GM23248 (cell line): ENCODE results near the gene SRR. TPM values are rescaled to one million over a fixed set of nuclear protein-coding genes. Genes with fewer than 3 reads are reported as not detected.

Experiments
- DNase-seq: peaks from one replicate; pipeline ENCODE4 v3.0.0-alpha.2; 2015
- H2AFZ ChIP-seq: fragments of 200-600 bp; sonication (generic); 2 replicates; pipeline ENCODE4 v1.6.1; 2016; ENCODE audit warnings: antibody characterized with exemption
- H3F3A ChIP-seq: fragments of 200-600 bp; sonication (generic); 2 replicates; pipeline ENCODE4 v1.6.1; 2016; ENCODE audit warnings: mild to moderate bottlenecking, antibody characterized with exemption, mixed run types; ENCODE audit not compliant: insufficient read depth
- H3K27ac ChIP-seq: fragments of 200-600 bp; sonication (generic); 2 replicates; pipeline ENCODE4 v1.5.1; 2016; ENCODE audit warnings: mild to moderate bottlenecking
- H3K27me3 ChIP-seq: fragments of 200-600 bp; sonication (generic); replicated peaks from 2 replicates; pipeline ENCODE4 v1.6.1; 2016; ENCODE audit warnings: mild to moderate bottlenecking; ENCODE audit not compliant: insufficient read depth
- H3K36me3 ChIP-seq: fragments of 200-600 bp; sonication (generic); 2 replicates; pipeline ENCODE4 v1.6.1; 2016; ENCODE audit warnings: low read depth, mild to moderate bottlenecking
- H3K4me1 ChIP-seq: fragments of 200-600 bp; sonication (generic); 2 replicates; pipeline ENCODE4 v1.6.1; 2016; ENCODE audit warnings: mild to moderate bottlenecking; ENCODE audit not compliant: insufficient read depth
- H3K4me2 ChIP-seq: fragments of 200-600 bp; sonication (generic); one replicate; pipeline ENCODE4 v1.6.1; 2016; ENCODE audit warnings: mild to moderate bottlenecking; ENCODE audit not compliant: unreplicated experiment
- H3K4me3 ChIP-seq: fragments of 200-600 bp; sonication (generic); 2 replicates; pipeline ENCODE4 v1.5.1; 2016; ENCODE audit warnings: mild to moderate bottlenecking
- H3K79me2 ChIP-seq: fragments of 200-600 bp; sonication (generic); 2 replicates; pipeline ENCODE4 v1.6.1; 2016; ENCODE audit warnings: mild to moderate bottlenecking; ENCODE audit not compliant: insufficient read depth
- H3K9ac ChIP-seq: fragments of 200-600 bp; sonication (generic); 2 replicates; pipeline ENCODE4 v1.6.1; 2016; ENCODE audit warnings: mild to moderate bottlenecking
- H3K9me2 ChIP-seq: fragments of 200-600 bp; sonication (generic); 2 replicates; pipeline ENCODE4 v1.6.1; 2016; ENCODE audit warnings: mixed run types, mild to moderate bottlenecking, moderate library complexity; ENCODE audit not compliant: insufficient read depth
- H3K9me3 ChIP-seq: fragments of 200-600 bp; sonication (generic); one replicate; pipeline ENCODE4 v1.6.1; 2017; ENCODE audit warnings: low read depth
- H4K20me1 ChIP-seq: fragments of 200-600 bp; sonication (generic); 2 replicates; pipeline ENCODE4 v1.6.0; 2016; ENCODE audit not compliant: insufficient read depth
- EZH2 ChIP-seq: fragments of 200-600 bp; sonication (generic); IDR thresholded peaks from 2 replicates; pipeline ENCODE4 v1.6.1; 2018; ENCODE audit warnings: antibody characterized with exemption, mild to moderate bottlenecking; ENCODE audit not compliant: insufficient read depth, poor library complexity, severe bottlenecking
- EZH2phosphoT487 ChIP-seq: fragments of 200-600 bp; sonication (generic); IDR thresholded peaks from 2 replicates; pipeline ENCODE4 v1.6.1; 2018; ENCODE audit warnings: antibody characterized with exemption, moderate library complexity, mild to moderate bottlenecking, low read depth; ENCODE audit not compliant: insufficient read depth
- WGBS, 2 experiments: methylation state at CpG; one replicate each; pipeline ENCODE4 v1.1.6; 2015 to 2017; ENCODE audit warnings: low lambda C conversion rate in 2 of 2, low coverage in 1 of 2; ENCODE audit errors: missing lambda C conversion rate in 2 of 2; 5-methylcytosine and 5-hydroxymethylcytosine counted together
- in situ Hi-C: fragments of 300-500 bp; cut with MboI; formaldehyde crosslinking; loops from 2 replicates; pipeline ENCODE4 v1.15.0; 2020
- polyA plus RNA-seq: library from polyadenylated mRNA; unstranded; fragments of >200 nt; fragmentation: Nextera tagmentation; extraction: Ambion mirVana; gene quantifications from 2 replicates; pipeline ENCODE4 v1.2.1, GENCODE V29; 2016
- total RNA-seq: library from RNA; depleted of rRNA; stranded (reverse); fragments of >200 nt; shearing (Covaris generic); gene quantifications from 2 replicates; pipeline ENCODE4 v1.2.3, GENCODE V29; 2014

The SRR gene
- total and polyA plus RNA-seq, 2 experiments from 2014 or later = 24.2 to 28.8 TPM

DNA sequence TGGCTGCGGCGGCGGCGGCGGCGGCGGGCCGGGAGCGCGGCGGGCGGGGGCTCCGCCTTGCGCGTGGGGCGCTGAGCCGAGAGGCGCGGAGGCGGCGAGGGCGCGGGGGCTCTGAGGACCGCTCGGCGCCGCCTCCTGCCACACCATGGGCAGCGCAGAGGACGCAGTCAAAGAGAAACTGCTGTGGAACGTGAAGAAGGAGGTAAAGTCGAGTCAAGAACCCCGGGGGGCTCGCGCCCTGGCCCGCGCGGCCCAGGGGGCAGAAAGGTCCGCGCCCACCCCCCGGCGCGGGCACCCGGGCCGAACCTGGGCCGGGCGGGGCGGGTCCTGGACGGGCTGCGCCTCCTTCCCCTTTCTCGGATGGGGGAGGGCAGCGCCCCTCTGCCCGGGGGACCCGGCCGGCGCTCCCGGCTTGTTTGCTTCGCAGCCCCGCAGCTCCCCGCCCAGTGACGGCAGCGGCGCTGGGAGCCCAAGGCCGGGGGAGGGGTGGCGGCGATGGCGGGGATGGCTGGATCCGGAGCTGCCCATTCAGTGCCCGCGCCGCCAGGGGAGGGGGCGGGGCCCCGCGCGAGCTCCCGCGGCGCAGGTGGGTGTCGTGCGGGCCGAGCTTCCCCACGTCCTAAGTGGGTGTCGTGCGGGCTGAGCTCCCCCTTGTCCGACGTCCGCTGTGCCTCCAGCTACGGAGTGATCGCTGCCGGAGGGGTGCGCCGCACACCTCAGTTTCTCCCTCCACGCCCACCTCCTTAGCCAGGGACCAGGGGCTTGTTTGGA is 34.0 kb downstream of the SRR start:
- 1 to 3% methylated on average over 28 to 80 of the region's 92 CpGs for WGBS, 2 experiments
- TF ChIP-seq EZH2phosphoT487 = no peak
- no peak for TF ChIP-seq EZH2
- Histone ChIP-seq H3K4me2 (peak overlapping the region; percentile 68), H2AFZ (peak overlapping the region; percentile 90), H3K9ac (peak overlapping the region; percentile 94), H3K9me2 (no peaks in the 10 kb centered on the region), H3K9me3 (no peaks in the 10 kb centered on the region), H3K36me3 (peaks cover 26% of the 10 kb centered on the region), H4K20me1 (no peaks in the 10 kb centered on the region), H3F3A (0 out of 2 replicates have a peak, but pooled peaks cover 4% of the 10 kb centered on the region), H3K4me3 (peak overlapping the region; percentile 98), H3K27me3 (no peaks in the 10 kb centered on the region), H3K27ac (peak overlapping the region; percentile 35; the same call in 1 of the 2 replicates), H3K4me1 (peaks cover 7% of the 10 kb centered on the region), H3K79me2 (peaks cover 40% of the 10 kb centered on the region)
- DNase-seq = peak; percentile 84
- in situ Hi-C loops = no loop called here

GRCh38 chr17:2338315-2338657 is 34.5 kb downstream of the SRR start:
- peaks cover 34% of the 10 kb centered on the region for H3K79me2 ChIP-seq
- H3K4me3 ChIP-seq = peak overlapping the region; percentile 98
- H3K4me1 ChIP-seq = peaks cover 7% of the 10 kb centered on the region
- H3K27ac ChIP-seq = no peak overlapping the region
- peaks cover 21% of the 10 kb centered on the region for H3K36me3 ChIP-seq
- peak; percentile 34 for DNase-seq
- H3F3A ChIP-seq = 0 out of 2 replicates have a peak, but pooled peaks cover 4% of the 10 kb centered on the region
- peak overlapping the region; percentile 90 for H2AFZ ChIP-seq
- 5 to 6% methylated on average over 5 of the region's 5 CpGs for WGBS, 2 experiments
- no peaks in the 10 kb centered on the region for H4K20me1 ChIP-seq
- no peaks in the 10 kb centered on the region for H3K9me2 ChIP-seq
- TF ChIP-seq EZH2 (no peak), EZH2phosphoT487 (no peak)
- H3K9ac ChIP-seq = peak overlapping the region; percentile 94
- H3K4me2 ChIP-seq = peak overlapping the region; percentile 68
- in situ Hi-C loops = no loop called here
- H3K9me3 ChIP-seq = no peaks in the 10 kb centered on the region
- no peaks in the 10 kb centered on the region for H3K27me3 ChIP-seq

DNA sequence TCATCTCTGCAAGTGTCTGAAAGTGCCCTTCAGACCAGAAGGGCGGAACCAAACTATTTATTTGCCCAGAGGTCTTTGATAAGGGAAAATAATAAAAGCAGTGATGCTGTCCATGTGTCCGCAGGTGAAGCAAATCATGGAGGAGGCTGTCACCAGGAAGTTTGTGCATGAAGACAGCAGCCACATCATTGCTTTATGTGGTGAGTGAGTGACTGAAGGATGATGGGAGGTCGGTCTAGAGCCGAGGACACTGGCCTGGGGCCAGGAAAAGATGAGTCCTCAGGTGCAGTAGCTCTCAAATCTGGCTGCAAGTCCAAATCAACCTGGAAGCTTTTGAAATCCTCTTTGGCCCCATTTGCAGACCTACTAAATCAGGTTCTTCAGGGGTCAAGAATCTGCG is 39.7 kb downstream of the SRR start:
- H3K36me3 ChIP-seq = no peaks in the 10 kb centered on the region
- WGBS, 2 experiments = 75 to 80% methylated on average over 5 of the region's 5 CpGs
- H3F3A ChIP-seq = no peaks in the 10 kb centered on the region
- H3K79me2 ChIP-seq = 0 out of 2 replicates have a peak, but pooled peaks cover 5% of the 10 kb centered on the region
- H3K27me3 ChIP-seq = no peaks in the 10 kb centered on the region
- no peaks in the 10 kb centered on the region for H3K9me3 ChIP-seq
- in situ Hi-C loops = no loop called here
- peaks cover 7% of the 10 kb centered on the region; the same call in 1 of the 2 replicates for H3K4me1 ChIP-seq
- no peak for TF ChIP-seq EZH2
- TF ChIP-seq EZH2phosphoT487 = no peak
- H2AFZ ChIP-seq = no peak overlapping the region
- H3K27ac ChIP-seq = no peak overlapping the region
- H4K20me1 ChIP-seq = no peaks in the 10 kb centered on the region
- H3K9ac ChIP-seq = no peak overlapping the region
- peak; percentile 8 for DNase-seq
- H3K4me3 ChIP-seq = no peak overlapping the region
- H3K4me2 ChIP-seq = no peak overlapping the region
- H3K9me2 ChIP-seq = no peaks in the 10 kb centered on the region

- TF ChIP-seq EZH2phosphoT487 (no peak), EZH2 (no peak)
- Histone ChIP-seq H3K27me3 (no peaks in the 10 kb centered on the region), H3K36me3 (no peaks in the 10 kb centered on the region), H3K27ac (no peak overlapping the region), H2AFZ (no peak overlapping the region), H3K9me2 (no peaks in the 10 kb centered on the region), H3K4me3 (no peak overlapping the region), H3K4me1 (peaks cover 7% of the 10 kb centered on the region; the same call in 1 of the 2 replicates), H3K9ac (no peak overlapping the region), H3K4me2 (no peak overlapping the region), H3K9me3 (no peaks in the 10 kb centered on the region), H3K79me2 (no peaks in the 10 kb centered on the region), H3F3A (no peaks in the 10 kb centered on the region), H4K20me1 (no peaks in the 10 kb centered on the region)
- in situ Hi-C loops = no loop called here
- WGBS, 2 experiments = 88 to 93% methylated on average over 10 of the region's 10 CpGs
- no peak for DNase-seq
These were observed 40.8 kb downstream of the SRR start for GRCh38 chr17:2344528-2344927.
